HG03575 (cell line): ENCODE data around the gene FOSL1.

ENCODE experiments used
- ATAC-seq: cut with Tn5 transposase; IDR thresholded peaks from one replicate; pipeline ENCODE4 v1.9.1; 2021; ENCODE audit not compliant: unreplicated experiment, insufficient number of reproducible peaks, low FRiP score; ENCODE audit errors: extremely low read depth

The FOSL1 gene

GRCh38 chr11:65900125-65900898 is at the start of gene FOSL1:
Gene FOSL1 (minus strand): TSS chr11:65900388. CDS start chr11:65900339, 49 bp downstream.
- no peak for ATAC-seq

- ATAC-seq: no peak
These were observed 47.5 kb upstream of the FOSL1 start for GRCh38 chr11:65947603-65948125.

- ATAC-seq: no peak
These were observed 46.9 kb upstream of the FOSL1 start for GRCh38 chr11:65947133-65947532.

- no peak for ATAC-seq
These were observed 46.5 kb upstream of the FOSL1 start for GRCh38 chr11:65946655-65947054.

- no peak for ATAC-seq
These were observed 45.9 kb upstream of the FOSL1 start for GRCh38 chr11:65945941-65946558.

DNA sequence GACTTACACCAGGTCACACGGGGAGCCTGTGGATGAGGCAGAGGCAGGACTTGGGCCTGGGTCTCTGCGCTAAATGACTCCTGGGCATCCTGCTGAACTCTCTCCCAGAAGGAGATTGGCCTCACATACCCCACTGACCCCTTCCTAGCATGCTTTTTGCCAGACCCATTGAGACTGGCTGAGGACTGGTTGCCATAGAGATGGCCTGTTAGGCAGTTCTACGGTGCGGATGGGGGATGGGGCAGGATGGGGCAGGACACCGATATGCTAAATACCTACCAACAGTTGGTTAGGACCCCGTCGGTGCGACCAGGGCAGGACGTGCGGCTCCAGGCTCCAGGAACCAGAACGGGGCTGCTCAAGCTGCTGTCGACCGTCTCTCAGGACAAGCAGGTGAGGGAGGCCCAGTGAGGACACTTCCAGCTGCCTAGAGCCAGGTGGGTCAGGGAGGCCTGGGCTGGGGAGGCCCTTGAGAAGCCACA is 45.3 kb upstream of the FOSL1 start, which contains the start of gene TSGA10IP:
TSGA10IP (plus strand) TSS at position 51 of the 482 bp plus-strand sequence; CDS start at position 247, 196 bp downstream.
- no peak for ATAC-seq

GRCh38 chr11:65944767-65945166 is 44.6 kb upstream of the FOSL1 start:
- ATAC-seq: no peak

GRCh38 chr11:65944191-65944590 is 44.0 kb upstream of the FOSL1 start:
- ATAC-seq: no peak

DNA sequence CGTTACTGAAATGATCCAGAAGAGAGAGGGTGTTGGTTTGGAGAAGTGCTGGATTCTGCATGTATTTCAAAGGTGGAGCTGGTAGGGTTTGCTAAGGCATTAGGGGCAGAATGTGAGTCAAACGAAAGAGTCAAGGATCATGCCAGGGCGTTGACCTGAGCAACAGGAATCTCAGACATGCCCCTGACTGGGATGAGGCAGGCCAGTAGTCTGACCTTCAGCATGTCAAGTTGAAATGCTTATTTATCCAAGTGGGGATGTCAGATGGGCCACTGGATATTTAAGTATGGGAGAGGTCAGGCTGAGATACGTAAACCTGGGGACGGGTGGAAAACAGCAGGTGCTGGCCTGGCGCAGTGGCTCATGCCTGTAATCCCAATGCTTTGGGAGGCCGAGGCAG is 42.3 kb upstream of the FOSL1 start:
- no peak for ATAC-seq

DNA sequence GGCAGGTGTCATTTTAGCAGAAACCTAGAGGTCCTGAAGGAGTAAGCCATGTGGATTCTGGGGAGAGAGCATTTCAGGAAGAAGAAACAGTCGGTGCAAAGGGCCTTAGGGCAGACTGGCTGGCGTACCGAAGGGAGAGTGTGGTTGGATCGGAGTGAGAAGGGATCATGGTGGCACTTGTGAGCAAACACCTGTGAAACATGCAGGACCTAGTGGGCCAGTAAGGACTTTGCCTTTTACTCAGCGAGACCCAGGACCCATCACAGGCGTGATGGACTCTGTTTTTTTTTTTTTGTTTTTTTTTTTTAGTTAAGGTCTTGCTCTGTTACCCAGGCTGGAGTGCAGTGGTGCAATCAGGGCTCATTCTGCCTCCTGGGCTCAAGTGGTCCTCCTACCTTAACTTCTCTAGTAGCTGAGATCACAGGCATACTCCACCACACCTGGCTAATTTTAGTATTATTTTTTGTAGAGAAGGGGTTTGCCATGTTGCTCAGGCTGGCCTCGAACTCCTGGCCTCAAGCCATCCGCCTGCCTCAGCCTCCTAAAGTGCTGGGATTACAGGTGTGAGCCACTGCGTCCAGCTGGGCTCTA is 41.6 kb upstream of the FOSL1 start:
- ATAC-seq: no peak

DNA sequence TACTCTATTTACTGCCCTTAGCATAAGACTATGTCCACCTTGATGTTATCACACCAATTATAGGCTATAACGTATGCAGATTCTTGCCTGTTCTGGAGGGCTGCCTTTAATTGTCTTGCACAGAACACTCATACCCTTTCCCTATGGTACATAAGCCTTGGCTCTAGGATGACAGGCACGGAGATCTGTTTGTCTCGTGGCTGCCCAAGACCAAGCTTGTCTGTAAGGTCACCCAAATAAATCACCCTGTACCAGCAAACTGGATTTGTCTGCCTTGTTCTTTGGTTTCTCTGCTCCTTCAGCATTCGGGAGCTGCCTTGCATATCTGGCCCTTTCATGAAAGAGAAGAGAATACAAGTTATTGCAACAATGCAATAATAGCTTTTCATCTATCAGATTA is 37.6 kb upstream of the FOSL1 start:
- ATAC-seq: no peak

- ATAC-seq: no peak
These were observed 33.8 kb upstream of the FOSL1 start for GRCh38 chr11:65934014-65934413.

DNA sequence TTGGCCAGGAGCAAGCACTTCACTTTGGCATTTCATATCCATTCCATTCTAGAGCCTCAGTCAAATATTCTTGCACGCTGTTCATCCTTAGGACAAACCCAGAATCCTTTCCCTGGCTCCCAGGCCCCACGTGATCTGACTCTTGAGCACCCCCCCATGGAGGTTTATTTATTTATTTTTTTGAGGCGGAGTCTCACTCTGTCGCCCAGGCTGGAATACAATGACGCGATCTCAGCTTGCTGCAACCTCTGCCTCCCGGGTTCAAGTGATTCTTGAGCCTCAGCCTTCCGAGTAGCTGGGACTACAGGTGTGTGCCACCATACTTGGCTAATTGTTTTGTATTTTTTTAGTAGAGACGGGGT is 32.4 kb upstream of the FOSL1 start:
- ATAC-seq: no peak

- no peak for ATAC-seq
These were observed 31.8 kb upstream of the FOSL1 start for GRCh38 chr11:65931773-65932557.

DNA sequence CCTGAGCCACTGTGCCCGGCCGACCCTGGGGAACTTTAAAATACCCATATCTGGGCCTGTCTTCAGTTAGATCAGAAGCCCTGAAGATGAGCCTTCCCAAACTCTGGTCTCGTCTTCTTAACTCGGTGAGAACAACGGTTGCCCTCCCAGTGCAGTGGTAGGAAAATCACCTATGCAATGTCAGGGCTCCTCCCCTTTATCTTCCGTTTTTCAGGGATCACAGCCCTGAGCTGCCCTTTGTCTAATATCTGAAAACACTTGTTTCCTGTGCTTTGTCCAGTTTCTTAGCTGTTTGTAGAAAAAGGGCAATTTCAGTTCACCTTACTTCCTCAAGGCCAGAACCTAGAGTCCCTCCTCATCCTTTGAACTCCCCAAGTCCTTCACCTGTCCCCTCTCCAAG is 28.5 kb upstream of the FOSL1 start:
- ATAC-seq: no peak

DNA sequence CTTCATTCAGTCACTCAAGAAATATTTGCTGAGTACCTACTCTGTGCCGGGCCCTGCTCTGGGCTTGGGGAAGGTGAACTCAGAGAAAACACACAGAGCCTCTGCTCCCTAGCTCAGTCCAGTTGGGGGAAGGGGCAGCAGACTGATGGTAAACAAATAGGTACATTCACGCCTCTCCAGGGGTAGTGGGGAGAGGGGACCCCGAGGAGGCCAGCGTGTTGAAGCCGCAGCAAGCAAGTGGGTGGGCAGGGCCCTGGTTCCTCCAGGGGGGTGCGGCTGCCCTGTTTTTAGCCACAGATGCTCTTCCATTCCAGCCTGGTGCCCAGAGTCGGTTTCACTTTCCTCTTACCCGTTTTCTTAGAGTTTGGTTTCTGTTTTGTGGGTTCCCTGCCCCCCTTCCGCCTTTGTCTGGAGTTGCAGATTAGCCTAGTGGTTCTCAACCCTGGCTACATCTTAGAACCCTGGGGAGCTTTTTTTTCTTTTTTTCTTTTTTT is 27.8 kb upstream of the FOSL1 start:
- ATAC-seq: no peak

DNA sequence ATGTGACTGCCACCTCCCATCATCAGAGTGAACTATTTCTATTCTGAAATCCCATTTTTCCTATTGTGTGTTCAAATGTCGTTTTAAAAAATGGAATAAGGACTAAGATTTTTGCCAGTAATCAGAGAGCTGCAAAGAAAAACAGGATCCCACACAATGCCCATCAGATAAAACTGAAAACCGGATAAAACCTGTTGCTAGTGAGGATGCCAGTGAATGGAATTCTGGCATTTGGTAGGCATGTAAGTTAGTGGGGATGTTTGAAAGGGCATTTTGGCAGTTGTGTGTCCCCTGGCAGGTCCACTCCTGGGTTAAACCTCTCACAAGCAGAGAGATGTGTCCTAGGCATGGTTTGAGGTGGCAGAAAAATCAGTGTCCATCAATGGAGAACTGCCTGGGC is 25.2 kb upstream of the FOSL1 start:
- no peak for ATAC-seq

DNA sequence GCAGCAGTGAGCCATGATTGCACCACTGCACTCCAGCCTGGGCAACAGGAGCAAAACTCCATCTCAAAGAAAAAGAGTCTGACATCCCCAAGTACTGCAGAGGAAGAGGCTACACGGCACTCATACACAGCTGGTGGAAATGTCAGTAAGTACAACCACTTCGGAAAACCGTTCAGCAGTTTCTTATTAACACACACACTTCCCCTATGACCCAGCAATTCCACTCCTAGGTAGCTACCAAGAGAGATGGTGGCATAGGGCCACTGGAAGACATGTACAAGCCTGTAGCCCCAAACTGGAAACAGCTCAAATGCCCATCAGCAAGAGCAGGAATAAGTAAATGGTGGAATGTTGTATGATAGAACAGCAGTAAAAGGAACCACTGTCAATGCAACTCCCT is 22.4 kb upstream of the FOSL1 start:
- ATAC-seq: no peak

DNA sequence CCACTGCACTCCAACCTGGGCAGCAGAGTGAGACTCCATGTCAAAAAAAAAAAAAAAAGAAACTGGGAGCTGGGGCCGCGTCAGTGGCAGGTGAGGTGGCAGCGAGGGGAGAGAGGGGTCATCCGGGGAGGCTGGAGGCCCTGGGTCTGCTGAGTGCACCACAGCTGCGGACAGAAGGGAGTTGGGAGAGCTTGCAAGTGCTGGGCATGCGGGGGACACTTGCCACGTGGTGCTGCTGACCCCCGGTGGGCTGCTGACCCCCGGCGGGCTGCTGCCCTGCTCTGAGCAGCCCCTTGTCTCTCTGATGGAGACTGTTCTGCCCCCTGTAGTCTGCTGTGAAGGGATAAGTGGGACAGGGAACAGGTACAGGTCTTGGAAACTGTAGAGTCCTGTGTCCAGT is 21.7 kb upstream of the FOSL1 start:
- ATAC-seq: no peak
